GM12878 (cell line): Measurements from ENCODE around the gene TBC1D8. TPM values are rescaled to one million over a fixed set of nuclear protein-coding genes. Genes with fewer than 3 reads are reported as not detected.

Experiments used
- ATAC-seq: fragments of 200-7000 bp; cut with Tn5 transposase; 3 replicates; pipeline ENCODE4 v1.9.1; 2020; ENCODE audit warnings: mild to moderate bottlenecking, moderate library complexity
- BruUV-seq: library from RNA; stranded (reverse); fragments of 400-500 nt; replicated peaks from 2 replicates; lab custom pipeline; 2021; lab: Mats Ljungman, UMichigan
- CTCF ChIA-PET: fragments of 300-600 bp; sonication (Branson Sonifier 250); formaldehyde crosslinking; extraction: SDS; loops from one replicate; lab custom pipeline; 2021; ENCODE audit warnings: inconsistent platforms; lab: Yijun Ruan, JAX
- POLR2A ChIA-PET: fragments of 350-600 bp; formaldehyde crosslinking; extraction: SDS; loops from one replicate; lab custom pipeline; 2021; ENCODE audit warnings: inconsistent platforms; lab: Charles Lee
- RAD21 ChIA-PET: fragments of 300-600 bp; sonication (Branson Sonifier 250); formaldehyde crosslinking; loops from one replicate; lab custom pipeline; 2023; ENCODE audit warnings: antibody characterized with exemption; ENCODE audit not compliant: unreplicated experiment; lab: Charles Lee
- SMC1A ChIA-PET: fragments of 300-600 bp; sonication (Branson Sonifier 250); formaldehyde crosslinking; loops from one replicate; lab custom pipeline; 2023; ENCODE audit not compliant: unreplicated experiment, uncharacterized antibody; lab: Charles Lee
- DNase-seq: peaks from one replicate; pipeline ENCODE4 v3.0.0-alpha.2; 2011; ENCODE audit warnings: low read depth, low spot score
- FAIRE-seq: peaks from 3 replicates; lab custom pipeline; 2011; peaks lifted over from hg19 to GRCh38; lab: Jason Lieb, UNC
- H2AFZ ChIP-seq: 2 replicates; pipeline ENCODE4 v1.6.0; 2011; ENCODE audit warnings: low read depth, low read length, control low read depth; ENCODE audit not compliant: control insufficient read depth
- H3K27ac ChIP-seq: 2 replicates; pipeline ENCODE4 v1.5.1; 2011; ENCODE audit warnings: control low read depth; ENCODE audit not compliant: control insufficient read depth, insufficient read depth
- H3K27me3 ChIP-seq, 2 experiments: replicated peaks in 1 of 2; 2 replicates each; pipeline versions ENCODE4 v1.6.0 to v1.6.1; 2011; ENCODE audit warnings: low read length in 1 of 2; ENCODE audit not compliant: control insufficient read depth in 2 of 2, insufficient read depth in 2 of 2
- H3K36me3 ChIP-seq, 2 experiments: 2 replicates each; pipeline ENCODE4 v1.5.1; 2011; ENCODE audit warnings: low read length in 1 of 2; ENCODE audit not compliant: control insufficient read depth in 2 of 2, insufficient read depth in 2 of 2
- H3K4me1 ChIP-seq: 2 replicates; pipeline ENCODE4 v1.6.1; 2011; ENCODE audit warnings: mild to moderate bottlenecking, low read length, moderate library complexity, mixed read lengths; ENCODE audit not compliant: control insufficient read depth, insufficient read depth
- H3K4me2 ChIP-seq: 2 replicates; pipeline ENCODE4 v1.6.0; 2011; ENCODE audit warnings: control low read depth; ENCODE audit not compliant: control insufficient read depth, insufficient read depth
- H3K4me3 ChIP-seq: fragments of 200-600 bp; sonication (generic); 2 replicates; pipeline ENCODE4 v1.5.1; 2016
- H3K79me2 ChIP-seq: 2 replicates; pipeline ENCODE4 v1.6.0; 2011; ENCODE audit warnings: low read length; ENCODE audit not compliant: control insufficient read depth, insufficient read depth
- H3K9ac ChIP-seq: 2 replicates; pipeline ENCODE4 v1.8.0; 2011; ENCODE audit warnings: low read length, control low read depth, mixed read lengths; ENCODE audit not compliant: control insufficient read depth, insufficient read depth
- H3K9me3 ChIP-seq: replicated peaks from 3 replicates; pipeline ENCODE4 v1.5.1; 2011; ENCODE audit warnings: mild to moderate bottlenecking, low read length; ENCODE audit not compliant: control insufficient read depth, insufficient read depth
- H4K20me1 ChIP-seq: 2 replicates; pipeline ENCODE4 v1.6.0; 2011; ENCODE audit not compliant: control insufficient read depth, insufficient read depth
- JUNB ChIP-seq: IDR thresholded peaks from 2 replicates; pipeline ENCODE4 v1.6.1; 2016; ENCODE audit warnings: antibody characterized with exemption, mild to moderate bottlenecking
- MEF2A ChIP-seq: IDR thresholded peaks from 2 replicates; pipeline ENCODE4 v1.6.1; 2011; ENCODE audit warnings: low read depth, mild to moderate bottlenecking, low read length, moderate library complexity; ENCODE audit not compliant: insufficient read depth
- PAX5 ChIP-seq: IDR thresholded peaks from 2 replicates; pipeline ENCODE4 v1.6.1; 2011; ENCODE audit warnings: low read depth, low read length, borderline replicate concordance
- SPI1 ChIP-seq: IDR thresholded peaks from 2 replicates; pipeline ENCODE4 v1.6.1; 2011; ENCODE audit warnings: low read depth, mild to moderate bottlenecking, low read length, moderate library complexity, borderline replicate concordance; ENCODE audit not compliant: insufficient read depth
- SRF ChIP-seq, 2 experiments: IDR thresholded peaks; 2 replicates each; pipeline ENCODE4 v1.6.1; 2011; ENCODE audit warnings: low read depth in 2 of 2, low read length in 2 of 2, mild to moderate bottlenecking in 1 of 2, moderate library complexity in 1 of 2
- YBX1 ChIP-seq: fragments of 450-650 bp; IDR thresholded peaks from 2 replicates; pipeline ENCODE4 v1.6.1; 2016; ENCODE audit warnings: antibody characterized with exemption
- ZNF622 ChIP-seq: fragments of 450-650 bp; IDR thresholded peaks from 2 replicates; pipeline ENCODE4 v1.6.1; 2017; ENCODE audit warnings: mild to moderate bottlenecking, inconsistent platforms
- WGBS: methylation state at CpG from one replicate; pipeline ENCODE4 v1.1.6; 2016; ENCODE audit warnings: low lambda C conversion rate; ENCODE audit not compliant: insufficient replicate concordance, insufficient coverage; ENCODE audit errors: missing lambda C conversion rate; 5-methylcytosine and 5-hydroxymethylcytosine counted together
- in situ Hi-C: fragments of 300-500 bp; cut with MboI; formaldehyde crosslinking; loops from 9 replicates; pipeline ENCODE4 v1.14.3; 2018; ENCODE audit warnings: mixed read lengths
- intact Hi-C: fragments of 100-400 bp; cut with micrococcal nuclease; formaldehyde crosslinking; loops from one replicate; pipeline ENCODE4 v1.14.2; 2022; ENCODE audit not compliant: unreplicated experiment
- polyA plus RNA-seq, 11 experiments: library from polyadenylated mRNA; depleted of rRNA in 4 of 11; unstranded in 6 of 11; stranded (reverse) in 5 of 11; fragments of >200 nt; fragmentation: Nextera tagmentation in 4 of 11; fragmentation: Illumina TruSeq in 1 of 11; extraction: Ambion mirVana in 4 of 11; extraction: Trizol in 1 of 11; gene quantifications; 1 replicate in 1 of 11; 2 replicates in 10 of 11; pipeline versions ENCODE4 v1.2.1 to v1.2.3, GENCODE V29; 2011 to 2016; ENCODE audit warnings: inconsistent platforms in 2 of 11, missing spikeins in 2 of 11, low read depth in 1 of 11
- total RNA-seq, 4 experiments: library from RNA; depleted of rRNA in 3 of 4; stranded (reverse); fragments of >200 nt in 3 of 4; fragmentation: Illumina TruSeq in 1 of 4; extraction: Trizol in 1 of 4; gene quantifications; 2 replicates each; pipeline versions ENCODE4 v1.2.1 to v1.2.3, GENCODE V29; 2013 to 2021
- TF ChIP-seq, protein P1 (sequence below): fragments of 450-650 bp; IDR thresholded peaks from 2 replicates; pipeline ENCODE4 v1.6.1; 2017; ENCODE audit warnings: borderline replicate concordance
- TF ChIP-seq, protein P2 (sequence below): IDR thresholded peaks from 2 replicates; pipeline ENCODE4 v1.6.1; 2012; ENCODE audit warnings: low read depth, low read length, improper control_type of control experiment
- TF ChIP-seq, protein P3 (sequence below): fragments of 450-650 bp; IDR thresholded peaks from 2 replicates; pipeline ENCODE4 v1.6.1; 2016; ENCODE audit warnings: mild to moderate bottlenecking

The TBC1D8 gene
- total and polyA plus RNA-seq, 10 of the 15 experiments (the other 5 are each of a cell fraction or from before 2014, with no cell fraction given), result 0.80 to 4.9 (median 4.4) TPM

DNA sequence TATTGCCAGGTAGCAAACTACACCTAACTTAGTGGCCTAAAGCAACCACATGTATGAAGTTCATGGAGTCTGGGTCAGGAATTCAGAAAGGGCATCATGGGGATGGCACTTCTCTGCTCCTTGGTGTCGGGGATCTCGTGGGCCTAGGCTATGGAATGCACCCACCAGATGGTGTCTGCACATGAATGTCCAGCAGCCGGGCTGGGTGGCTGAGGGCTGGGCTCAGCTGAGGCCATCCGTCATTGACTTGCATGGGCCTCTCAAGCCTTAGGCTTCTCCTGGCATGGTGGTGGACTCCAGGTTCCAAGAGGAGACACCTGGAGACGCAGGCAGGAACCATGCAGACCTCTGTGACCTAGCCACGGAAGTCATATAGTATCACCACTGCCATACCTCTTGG lies 175.1 kb downstream of the TBC1D8 start:
- Histone ChIP-seq H3K27ac (no peak overlapping the region), H3K27me3 (peaks cover 2 to 3% of the 10 kb centered on the region in 2 experiments; a peak in 3 of 4 replicates), H3K4me3 (no peak overlapping the region), H3K9me3 (no peaks in the 10 kb centered on the region), H3K36me3 (no peaks in the 10 kb centered on the region), H3K4me2 (no peak overlapping the region), H2AFZ (no peak overlapping the region), H4K20me1 (peaks cover 3% of the 10 kb centered on the region; the same call in 1 of the 2 replicates), H3K9ac (no peak overlapping the region), H3K79me2 (no peaks in the 10 kb centered on the region), H3K4me1 (peaks cover 14% of the 10 kb centered on the region)
- WGBS, result 86% methylated on average over 6 of the region's 6 CpGs
- ATAC-seq, result no peak
- SMC1A ChIA-PET, result no interaction called here
- BruUV-seq, result no TSS peak
- intact Hi-C loops (no loop called here), in situ Hi-C loops (no loop called here)
- RAD21 ChIA-PET, result no interaction called here
- FAIRE-seq, result no peak
- no peak for DNase-seq
- CTCF ChIA-PET, result no interaction called here
- TF ChIP-seq SRF (IDR thresholded peaks at IDR 0.05; ENCODE audit: low read depth in 2 of 2, low read length in 2 of 2), result no peak
- no peak for TF ChIP-seq JUNB
- TF ChIP-seq, protein P1, sequence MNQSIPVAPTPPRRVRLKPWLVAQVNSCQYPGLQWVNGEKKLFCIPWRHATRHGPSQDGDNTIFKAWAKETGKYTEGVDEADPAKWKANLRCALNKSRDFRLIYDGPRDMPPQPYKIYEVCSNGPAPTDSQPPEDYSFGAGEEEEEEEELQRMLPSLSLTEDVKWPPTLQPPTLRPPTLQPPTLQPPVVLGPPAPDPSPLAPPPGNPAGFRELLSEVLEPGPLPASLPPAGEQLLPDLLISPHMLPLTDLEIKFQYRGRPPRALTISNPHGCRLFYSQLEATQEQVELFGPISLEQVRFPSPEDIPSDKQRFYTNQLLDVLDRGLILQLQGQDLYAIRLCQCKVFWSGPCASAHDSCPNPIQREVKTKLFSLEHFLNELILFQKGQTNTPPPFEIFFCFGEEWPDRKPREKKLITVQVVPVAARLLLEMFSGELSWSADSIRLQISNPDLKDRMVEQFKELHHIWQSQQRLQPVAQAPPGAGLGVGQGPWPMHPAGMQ, result no peak
- no peak for TF ChIP-seq YBX1
- no peak for TF ChIP-seq MEF2A
- no peak for TF ChIP-seq ZNF622
- TF ChIP-seq SPI1, result no peak
- no peak for TF ChIP-seq PAX5
- TF ChIP-seq, protein P2, sequence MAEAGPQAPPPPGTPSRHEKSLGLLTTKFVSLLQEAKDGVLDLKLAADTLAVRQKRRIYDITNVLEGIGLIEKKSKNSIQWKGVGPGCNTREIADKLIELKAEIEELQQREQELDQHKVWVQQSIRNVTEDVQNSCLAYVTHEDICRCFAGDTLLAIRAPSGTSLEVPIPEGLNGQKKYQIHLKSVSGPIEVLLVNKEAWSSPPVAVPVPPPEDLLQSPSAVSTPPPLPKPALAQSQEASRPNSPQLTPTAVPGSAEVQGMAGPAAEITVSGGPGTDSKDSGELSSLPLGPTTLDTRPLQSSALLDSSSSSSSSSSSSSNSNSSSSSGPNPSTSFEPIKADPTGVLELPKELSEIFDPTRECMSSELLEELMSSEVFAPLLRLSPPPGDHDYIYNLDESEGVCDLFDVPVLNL, result no peak
- TF ChIP-seq, protein P3, sequence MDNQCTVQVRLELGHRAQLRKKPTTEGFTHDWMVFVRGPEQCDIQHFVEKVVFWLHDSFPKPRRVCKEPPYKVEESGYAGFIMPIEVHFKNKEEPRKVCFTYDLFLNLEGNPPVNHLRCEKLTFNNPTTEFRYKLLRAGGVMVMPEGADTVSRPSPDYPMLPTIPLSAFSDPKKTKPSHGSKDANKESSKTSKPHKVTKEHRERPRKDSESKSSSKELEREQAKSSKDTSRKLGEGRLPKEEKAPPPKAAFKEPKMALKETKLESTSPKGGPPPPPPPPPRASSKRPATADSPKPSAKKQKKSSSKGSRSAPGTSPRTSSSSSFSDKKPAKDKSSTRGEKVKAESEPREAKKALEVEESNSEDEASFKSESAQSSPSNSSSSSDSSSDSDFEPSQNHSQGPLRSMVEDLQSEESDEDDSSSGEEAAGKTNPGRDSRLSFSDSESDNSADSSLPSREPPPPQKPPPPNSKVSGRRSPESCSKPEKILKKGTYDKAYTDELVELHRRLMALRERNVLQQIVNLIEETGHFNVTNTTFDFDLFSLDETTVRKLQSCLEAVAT, result no peak
- POLR2A ChIA-PET, result no interaction called here
